ENCODE results near the gene AOC2. TPM values are rescaled to one million over a fixed set of nuclear protein-coding genes. Genes with fewer than 3 reads are reported as not detected.

AOC2 gene
- polyA plus RNA-seq, 1 donor (not counting 4 experiments of a cell fraction or from before 2014, with no cell fraction given), result 0.94 TPM

- dilution Hi-C loops (cut with MboI; ENCODE audit: extremely low pct_ligation_motif_present, low sequenced_read_pairs), result no loop called here
- Histone ChIP-seq H4K20me1 (ENCODE audit: control insufficient read depth, extremely low read depth, insufficient read depth, low read length) (no peaks in the 10 kb centered on the region), H2AFZ (ENCODE audit: control insufficient read depth, low read length) (no peak overlapping the region), H3K9me3 (ENCODE audit: control insufficient read depth, low read depth, low read length) (no peaks in the 10 kb centered on the region), H3K27ac (ENCODE audit: control insufficient read depth, insufficient read depth, low read length) (no peak overlapping the region), H3K79me2 (ENCODE audit: control insufficient read depth, insufficient read depth, low read length) (no peaks in the 10 kb centered on the region), H3K4me1 (ENCODE audit: control insufficient read depth, extremely low read depth, insufficient read depth, low read length) (no peaks in the 10 kb centered on the region), H3K27me3 (ENCODE audit: control insufficient read depth, extremely low read depth, insufficient read depth, low read length) (no peaks in the 10 kb centered on the region), H3K9me1 (ENCODE audit: control insufficient read depth, extremely low read depth, insufficient read depth, low read length) (no peaks in the 10 kb centered on the region), H3K4me2 (ENCODE audit: control insufficient read depth, extremely low read depth, insufficient read depth, low read depth, low read length) (no peak overlapping the region), H3K9ac (ENCODE audit: control insufficient read depth, extremely low read depth, insufficient read depth, low read length) (no peak overlapping the region), H3K36me3 (ENCODE audit: control insufficient read depth in 2 of 2, extremely low read depth in 1 of 2, insufficient read depth in 2 of 2, low read length in 2 of 2) (no peaks in the 10 kb centered on the region), H3K4me3 (ENCODE audit: control insufficient read depth in 2 of 3, extremely low read depth in 1 of 3, insufficient read depth in 2 of 3, low read depth in 1 of 3, low read length in 3 of 3) (no peak overlapping the region)
- TF ChIP-seq CTCF (optimal IDR thresholded peaks at IDR 0.05 in 1 of 3, IDR thresholded peaks at IDR 0.05 in 1 of 3, conservative IDR thresholded peaks at IDR 0.05 in 1 of 3; ENCODE audit: extremely low read depth in 1 of 3, insufficient read depth in 2 of 3, low read length in 3 of 3) (no peak), EZH2 (IDR thresholded peaks at IDR 0.05; ENCODE audit: low read length) (no peak)
- DNase-seq (ENCODE audit: low read depth, low spot score) (no peak), FAIRE-seq (no peak)
These were observed 42.1 kb downstream of the AOC2 start for GRCh38 chr17:42886283-42887176.

DNA sequence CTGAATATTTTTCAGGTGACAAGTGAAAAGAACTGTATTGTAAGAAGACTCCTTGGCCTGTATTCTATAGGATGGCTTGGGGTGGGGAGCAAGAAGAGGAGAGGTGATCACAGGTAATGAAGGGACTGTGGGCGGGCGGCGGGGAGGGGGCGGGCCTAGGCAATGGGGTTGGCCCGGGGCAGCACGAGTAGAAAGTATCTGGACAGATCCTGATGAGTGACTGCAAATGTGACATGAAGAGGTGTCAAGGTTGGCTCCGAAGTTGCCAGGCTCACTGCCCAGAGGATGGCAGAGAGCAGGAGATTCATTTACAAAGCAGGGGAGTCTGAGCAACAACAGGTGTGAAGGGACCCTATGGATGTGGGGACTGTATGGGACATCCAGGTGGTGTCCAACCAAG lies 45.4 kb downstream of the AOC2 start:
- H3K27me3 ChIP-seq (ENCODE audit: control insufficient read depth, extremely low read depth, insufficient read depth, low read length), result no peaks in the 10 kb centered on the region
- FAIRE-seq, result no peak
- no peak for DNase-seq (ENCODE audit: low read depth, low spot score)
- no peaks in the 10 kb centered on the region for H3K79me2 ChIP-seq (ENCODE audit: control insufficient read depth, insufficient read depth, low read length)
- TF ChIP-seq CTCF (optimal IDR thresholded peaks at IDR 0.05 in 1 of 3, IDR thresholded peaks at IDR 0.05 in 1 of 3, conservative IDR thresholded peaks at IDR 0.05 in 1 of 3; ENCODE audit: extremely low read depth in 1 of 3, insufficient read depth in 2 of 3, low read length in 3 of 3) (no peak), EZH2 (IDR thresholded peaks at IDR 0.05; ENCODE audit: low read length) (no peak)
- no peaks in the 10 kb centered on the region for H3K9me1 ChIP-seq (ENCODE audit: control insufficient read depth, extremely low read depth, insufficient read depth, low read length)
- H3K27ac ChIP-seq (ENCODE audit: control insufficient read depth, insufficient read depth, low read length), result no peak overlapping the region
- H3K4me3 ChIP-seq (ENCODE audit: control insufficient read depth in 2 of 3, extremely low read depth in 1 of 3, insufficient read depth in 2 of 3, low read depth in 1 of 3, low read length in 3 of 3), result no peak overlapping the region
- dilution Hi-C loops (cut with MboI; ENCODE audit: extremely low pct_ligation_motif_present, low sequenced_read_pairs), result no loop called here
- H3K9ac ChIP-seq (ENCODE audit: control insufficient read depth, extremely low read depth, insufficient read depth, low read length), result no peak overlapping the region
- no peaks in the 10 kb centered on the region for H4K20me1 ChIP-seq (ENCODE audit: control insufficient read depth, extremely low read depth, insufficient read depth, low read length)
- no peaks in the 10 kb centered on the region for H3K36me3 ChIP-seq (ENCODE audit: control insufficient read depth in 2 of 2, extremely low read depth in 1 of 2, insufficient read depth in 2 of 2, low read length in 2 of 2)
- no peaks in the 10 kb centered on the region for H3K9me3 ChIP-seq (ENCODE audit: control insufficient read depth, low read depth, low read length)
- no peak overlapping the region for H2AFZ ChIP-seq (ENCODE audit: control insufficient read depth, low read length)
- no peak overlapping the region for H3K4me2 ChIP-seq (ENCODE audit: control insufficient read depth, extremely low read depth, insufficient read depth, low read depth, low read length)
- peaks cover 2% of the 10 kb centered on the region for H3K4me1 ChIP-seq (ENCODE audit: control insufficient read depth, extremely low read depth, insufficient read depth, low read length)
